ENCODE data around the gene MGAT3. TPM values are rescaled to one million over a fixed set of nuclear protein-coding genes. Genes with fewer than 3 reads are reported as not detected.

The MGAT3 gene
- polyA plus RNA-seq, 1 of the 3 experiments (the other 2 are of a cell fraction), result 0.16 TPM

DNA sequence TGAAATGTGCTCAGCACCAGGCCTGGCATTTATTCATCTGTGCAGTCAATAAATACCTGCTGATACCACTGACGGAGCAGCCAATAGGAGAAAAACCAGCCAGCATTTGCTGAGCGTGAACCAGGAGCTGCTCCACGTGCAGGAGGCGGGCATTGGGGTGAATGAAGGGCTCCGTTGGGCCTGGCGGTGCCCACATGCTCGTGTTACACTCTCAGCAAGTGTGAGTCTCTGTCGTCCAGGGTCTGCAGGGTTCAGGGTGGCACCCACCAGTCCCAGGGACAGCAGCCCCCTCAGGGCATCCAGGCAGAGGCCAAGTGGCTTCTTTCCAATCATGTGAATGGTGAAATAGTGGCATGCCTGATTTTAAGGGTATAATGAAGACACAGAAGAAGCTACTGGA, 79.9 kb downstream of the MGAT3 start:
- H3K9ac ChIP-seq, result no peak overlapping the region
- no peaks in the 10 kb centered on the region for H3K9me3 ChIP-seq
- TF ChIP-seq YY1 (IDR thresholded peaks at IDR 0.05; ENCODE audit: low read depth) (no peak), FOXM1 (IDR thresholded peaks at IDR 0.05; ENCODE audit: low read depth) (no peak), ELF1 (IDR thresholded peaks at IDR 0.05) (no peak), NRF1 (IDR thresholded peaks at IDR 0.05; ENCODE audit: low read depth, low read length) (no peak), RFX5 (IDR thresholded peaks at IDR 0.05; ENCODE audit: low read length) (no peak), SIN3A (IDR thresholded peaks at IDR 0.05; ENCODE audit: borderline replicate concordance, low read depth, low read length) (no peak), RAD21 (IDR thresholded peaks at IDR 0.05; ENCODE audit: low read length) (no peak), EZH2phosphoT487 (IDR thresholded peaks at IDR 0.05; ENCODE audit: borderline replicate concordance, low read depth) (no peak), EP300 (IDR thresholded peaks at IDR 0.05; ENCODE audit: borderline replicate concordance in 1 of 2, low read depth in 1 of 2, low read length in 1 of 2) (no peak)
- TF ChIP-seq, protein P1, sequence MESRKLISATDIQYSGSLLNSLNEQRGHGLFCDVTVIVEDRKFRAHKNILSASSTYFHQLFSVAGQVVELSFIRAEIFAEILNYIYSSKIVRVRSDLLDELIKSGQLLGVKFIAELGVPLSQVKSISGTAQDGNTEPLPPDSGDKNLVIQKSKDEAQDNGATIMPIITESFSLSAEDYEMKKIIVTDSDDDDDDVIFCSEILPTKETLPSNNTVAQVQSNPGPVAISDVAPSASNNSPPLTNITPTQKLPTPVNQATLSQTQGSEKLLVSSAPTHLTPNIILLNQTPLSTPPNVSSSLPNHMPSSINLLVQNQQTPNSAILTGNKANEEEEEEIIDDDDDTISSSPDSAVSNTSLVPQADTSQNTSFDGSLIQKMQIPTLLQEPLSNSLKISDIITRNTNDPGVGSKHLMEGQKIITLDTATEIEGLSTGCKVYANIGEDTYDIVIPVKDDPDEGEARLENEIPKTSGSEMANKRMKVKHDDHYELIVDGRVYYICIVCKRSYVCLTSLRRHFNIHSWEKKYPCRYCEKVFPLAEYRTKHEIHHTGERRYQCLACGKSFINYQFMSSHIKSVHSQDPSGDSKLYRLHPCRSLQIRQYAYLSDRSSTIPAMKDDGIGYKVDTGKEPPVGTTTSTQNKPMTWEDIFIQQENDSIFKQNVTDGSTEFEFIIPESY (IDR thresholded peaks at IDR 0.05; ENCODE audit: borderline replicate concordance, low read depth), result no peak
- TF ChIP-seq, protein P2, sequence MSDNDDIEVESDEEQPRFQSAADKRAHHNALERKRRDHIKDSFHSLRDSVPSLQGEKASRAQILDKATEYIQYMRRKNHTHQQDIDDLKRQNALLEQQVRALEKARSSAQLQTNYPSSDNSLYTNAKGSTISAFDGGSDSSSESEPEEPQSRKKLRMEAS (IDR thresholded peaks at IDR 0.05; ENCODE audit: low read depth), result no peak
- TF ChIP-seq, protein P3, sequence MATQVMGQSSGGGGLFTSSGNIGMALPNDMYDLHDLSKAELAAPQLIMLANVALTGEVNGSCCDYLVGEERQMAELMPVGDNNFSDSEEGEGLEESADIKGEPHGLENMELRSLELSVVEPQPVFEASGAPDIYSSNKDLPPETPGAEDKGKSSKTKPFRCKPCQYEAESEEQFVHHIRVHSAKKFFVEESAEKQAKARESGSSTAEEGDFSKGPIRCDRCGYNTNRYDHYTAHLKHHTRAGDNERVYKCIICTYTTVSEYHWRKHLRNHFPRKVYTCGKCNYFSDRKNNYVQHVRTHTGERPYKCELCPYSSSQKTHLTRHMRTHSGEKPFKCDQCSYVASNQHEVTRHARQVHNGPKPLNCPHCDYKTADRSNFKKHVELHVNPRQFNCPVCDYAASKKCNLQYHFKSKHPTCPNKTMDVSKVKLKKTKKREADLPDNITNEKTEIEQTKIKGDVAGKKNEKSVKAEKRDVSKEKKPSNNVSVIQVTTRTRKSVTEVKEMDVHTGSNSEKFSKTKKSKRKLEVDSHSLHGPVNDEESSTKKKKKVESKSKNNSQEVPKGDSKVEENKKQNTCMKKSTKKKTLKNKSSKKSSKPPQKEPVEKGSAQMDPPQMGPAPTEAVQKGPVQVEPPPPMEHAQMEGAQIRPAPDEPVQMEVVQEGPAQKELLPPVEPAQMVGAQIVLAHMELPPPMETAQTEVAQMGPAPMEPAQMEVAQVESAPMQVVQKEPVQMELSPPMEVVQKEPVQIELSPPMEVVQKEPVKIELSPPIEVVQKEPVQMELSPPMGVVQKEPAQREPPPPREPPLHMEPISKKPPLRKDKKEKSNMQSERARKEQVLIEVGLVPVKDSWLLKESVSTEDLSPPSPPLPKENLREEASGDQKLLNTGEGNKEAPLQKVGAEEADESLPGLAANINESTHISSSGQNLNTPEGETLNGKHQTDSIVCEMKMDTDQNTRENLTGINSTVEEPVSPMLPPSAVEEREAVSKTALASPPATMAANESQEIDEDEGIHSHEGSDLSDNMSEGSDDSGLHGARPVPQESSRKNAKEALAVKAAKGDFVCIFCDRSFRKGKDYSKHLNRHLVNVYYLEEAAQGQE (IDR thresholded peaks at IDR 0.05; ENCODE audit: low read depth, low read length), result no peak
- TF ChIP-seq, protein P4, sequence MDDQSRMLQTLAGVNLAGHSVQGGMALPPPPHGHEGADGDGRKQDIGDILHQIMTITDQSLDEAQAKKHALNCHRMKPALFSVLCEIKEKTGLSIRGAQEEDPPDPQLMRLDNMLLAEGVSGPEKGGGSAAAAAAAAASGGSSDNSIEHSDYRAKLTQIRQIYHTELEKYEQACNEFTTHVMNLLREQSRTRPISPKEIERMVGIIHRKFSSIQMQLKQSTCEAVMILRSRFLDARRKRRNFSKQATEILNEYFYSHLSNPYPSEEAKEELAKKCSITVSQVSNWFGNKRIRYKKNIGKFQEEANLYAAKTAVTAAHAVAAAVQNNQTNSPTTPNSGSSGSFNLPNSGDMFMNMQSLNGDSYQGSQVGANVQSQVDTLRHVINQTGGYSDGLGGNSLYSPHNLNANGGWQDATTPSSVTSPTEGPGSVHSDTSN (IDR thresholded peaks at IDR 0.05), result no peak
- TF ChIP-seq, protein P5, sequence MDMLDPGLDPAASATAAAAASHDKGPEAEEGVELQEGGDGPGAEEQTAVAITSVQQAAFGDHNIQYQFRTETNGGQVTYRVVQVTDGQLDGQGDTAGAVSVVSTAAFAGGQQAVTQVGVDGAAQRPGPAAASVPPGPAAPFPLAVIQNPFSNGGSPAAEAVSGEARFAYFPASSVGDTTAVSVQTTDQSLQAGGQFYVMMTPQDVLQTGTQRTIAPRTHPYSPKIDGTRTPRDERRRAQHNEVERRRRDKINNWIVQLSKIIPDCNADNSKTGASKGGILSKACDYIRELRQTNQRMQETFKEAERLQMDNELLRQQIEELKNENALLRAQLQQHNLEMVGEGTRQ (IDR thresholded peaks at IDR 0.05; ENCODE audit: borderline replicate concordance, low read depth, low read length), result no peak
- no peaks in the 10 kb centered on the region for H4K20me1 ChIP-seq (ENCODE audit: insufficient read depth)
- H3K27me3 ChIP-seq (ENCODE audit: insufficient read depth), result no peaks in the 10 kb centered on the region
- H3K36me3 ChIP-seq (replicated peaks in 1 of 2; ENCODE audit: control insufficient read depth in 1 of 2, insufficient read depth in 2 of 2, low read length in 1 of 2), result no peaks in the 10 kb centered on the region
- H3K79me2 ChIP-seq (ENCODE audit: insufficient read depth), result peaks cover 7% of the 10 kb centered on the region
- H3K4me2 ChIP-seq, result no peak overlapping the region
- POLR2A ChIA-PET, result interaction anchor here (0.6 kb wide), 2 partner anchors 10 to 635 kb away, joined by 3 to 4 read pairs; no protein-coding TSS in a partner anchor
- H2AFZ ChIP-seq (ENCODE audit: low read depth), result no peak overlapping the region
- CTCF ChIA-PET, result interaction anchor here (1.3 to 3.9 kb wide), 3 partner anchors 43 to 499 kb away, joined by 3 to 62 read pairs (median 24); no protein-coding TSS in a partner anchor
- no peak for DNase-seq
- no CpG with 5 or more reads among the region's 8 CpGs for WGBS (ENCODE audit: low lambda C conversion rate)
- no peaks in the 10 kb centered on the region for H3K9me2 ChIP-seq
- no peaks in the 10 kb centered on the region; a peak in 1 of 4 replicates for H3K4me1 ChIP-seq (ENCODE audit: control insufficient read depth in 1 of 2, insufficient read depth in 2 of 2, low read depth in 1 of 2, low read length in 1 of 2)
- H3K4me3 ChIP-seq (ENCODE audit: low read depth in 2 of 2, low read length in 1 of 2), result no peak overlapping the region
- H3K27ac ChIP-seq (ENCODE audit: low read depth in 2 of 2, low read length in 1 of 2), result no peak overlapping the region
- no peaks in the 10 kb centered on the region for H3F3A ChIP-seq (replicated peaks; ENCODE audit: insufficient read depth)

Data from SK-N-SH (cell line).